Left renal pelvis (tissue), 4 donors: ENCODE measurements around the gene GRK5. TPM values are rescaled to one million over a fixed set of nuclear protein-coding genes. Genes with fewer than 3 reads are reported as not detected.

Source experiments
- DNase-seq, 4 donors: peaks; one replicate each; pipeline ENCODE4 v3.0.0-alpha.2; 2013; ENCODE audit warnings: low read depth in 4 of 4, low spot score in 3 of 4
- polyA plus RNA-seq, 4 donors: library from polyadenylated mRNA; unstranded; fragments of 120-200 nt; gene quantifications; one replicate each; pipeline ENCODE4 v1.2.1, GENCODE V29; 2013; ENCODE audit not compliant: insufficient read length in 4 of 4

Gene GRK5
- polyA plus RNA-seq, 4 donors = 14.5 to 35.1 (median 18.2) TPM

GRCh38 chr10:119371704-119372663 lies 164.6 kb downstream of the GRK5 start:
- DNase-seq = no peak

GRCh38 chr10:119373294-119374102 lies 166.1 kb downstream of the GRK5 start:
- DNase-seq = no peak

GRCh38 chr10:119374236-119374635 lies 166.9 kb downstream of the GRK5 start:
- DNase-seq = no peak

GRCh38 chr10:119375574-119376272 lies 168.4 kb downstream of the GRK5 start:
- peak in 1 of 4 donors; percentile 44 for DNase-seq

- no peak for DNase-seq
Measured at GRCh38 chr10:119377451-119377957, 170.1 kb downstream of the GRK5 start.

- DNase-seq = no peak
Measured at GRCh38 chr10:119377958-119378736, 170.8 kb downstream of the GRK5 start.

- no peak for DNase-seq
Measured at GRCh38 chr10:119378737-119379067, 171.3 kb downstream of the GRK5 start.

- no peak for DNase-seq
Measured at GRCh38 chr10:119379466-119380071, 172.2 kb downstream of the GRK5 start.

GRCh38 chr10:119383174-119383856 lies 175.9 kb downstream of the GRK5 start:
- DNase-seq = no peak

GRCh38 chr10:119384127-119384526 lies 176.8 kb downstream of the GRK5 start:
- no peak for DNase-seq

- no peak for DNase-seq
Measured at GRCh38 chr10:119386666-119387065, 179.3 kb downstream of the GRK5 start.

GRCh38 chr10:119388849-119389345 lies 181.5 kb downstream of the GRK5 start:
- DNase-seq = no peak

- DNase-seq = no peak
Measured at GRCh38 chr10:119391440-119392251, 184.3 kb downstream of the GRK5 start.

- no peak for DNase-seq
Measured at GRCh38 chr10:119393019-119393418, 185.6 kb downstream of the GRK5 start.

- DNase-seq = no peak
Measured at GRCh38 chr10:119393421-119393820, 186.1 kb downstream of the GRK5 start.

- DNase-seq = no peak
Measured at GRCh38 chr10:119393845-119394244, 186.5 kb downstream of the GRK5 start.

- no peak for DNase-seq
Measured at GRCh38 chr10:119394657-119395279, 187.4 kb downstream of the GRK5 start.
